Mesendoderm (in vitro differentiated cells): ENCODE measurements around the gene GIMAP2.

ENCODE experiments used
- DNase-seq: peaks from one replicate; pipeline ENCODE4 v3.0.0; 2013
- H2AK5ac ChIP-seq: 2 replicates; pipeline ENCODE4 v1.6.1; 2013; ENCODE audit warnings: low read length, inconsistent platforms
- H2BK120ac ChIP-seq: 2 replicates; pipeline ENCODE4 v1.6.1; 2013; ENCODE audit warnings: low read depth, mild to moderate bottlenecking, low read length, moderate library complexity, mixed read lengths
- H2BK15ac ChIP-seq: replicated peaks from 2 replicates; pipeline ENCODE4 v1.6.1; 2013; ENCODE audit warnings: low read depth, mild to moderate bottlenecking, moderate library complexity
- H2BK5ac ChIP-seq: 2 replicates; pipeline ENCODE4 v1.6.1; 2013; ENCODE audit warnings: low read length, inconsistent platforms
- H3K18ac ChIP-seq: 2 replicates; pipeline ENCODE4 v1.6.1; 2013; ENCODE audit warnings: mild to moderate bottlenecking, low read length, mixed read lengths
- H3K23ac ChIP-seq: one replicate; pipeline ENCODE4 v1.6.1; 2013; ENCODE audit warnings: low read length
- H3K27ac ChIP-seq: 2 replicates; pipeline ENCODE4 v1.5.1; 2013; ENCODE audit warnings: low read depth, mild to moderate bottlenecking, inconsistent platforms, low read length, moderate library complexity
- H3K27me3 ChIP-seq: 2 replicates; pipeline ENCODE4 v1.6.1; 2013; ENCODE audit warnings: low read length, control low read depth, mild to moderate bottlenecking, inconsistent platforms; ENCODE audit not compliant: insufficient read depth, poor library complexity
- H3K36me3 ChIP-seq: 2 replicates; pipeline ENCODE4 v1.6.1; 2013; ENCODE audit warnings: low read length, inconsistent platforms; ENCODE audit not compliant: control insufficient read depth, insufficient read depth
- H3K4ac ChIP-seq: one replicate; pipeline ENCODE4 v1.6.1; 2013; ENCODE audit warnings: low read depth, mild to moderate bottlenecking, low read length, moderate library complexity
- H3K4me1 ChIP-seq: 2 replicates; pipeline ENCODE4 v1.6.1; 2013; ENCODE audit warnings: low read depth, low read length, inconsistent platforms; ENCODE audit not compliant: control insufficient read depth
- H3K4me2 ChIP-seq: 2 replicates; pipeline ENCODE4 v1.6.1; 2013; ENCODE audit warnings: low read length
- H3K4me3 ChIP-seq: 2 replicates; pipeline ENCODE4 v1.5.1; 2013; ENCODE audit warnings: mild to moderate bottlenecking, low read length
- H3K56ac ChIP-seq: one replicate; pipeline ENCODE4 v1.6.1; 2013; ENCODE audit warnings: low read length
- H3K79me1 ChIP-seq: 2 replicates; pipeline ENCODE4 v1.6.1; 2013; ENCODE audit warnings: low read length, inconsistent platforms
- H3K79me2 ChIP-seq: 2 replicates; pipeline ENCODE4 v1.6.1; 2013; ENCODE audit warnings: mild to moderate bottlenecking, low read length; ENCODE audit not compliant: control insufficient read depth, insufficient read depth
- H3K9ac ChIP-seq: 2 replicates; pipeline ENCODE4 v1.6.1; 2013; ENCODE audit warnings: low read length, inconsistent platforms
- H4K5ac ChIP-seq: one replicate; pipeline ENCODE4 v1.6.1; 2013; ENCODE audit warnings: low read length
- H4K8ac ChIP-seq: one replicate; pipeline ENCODE4 v1.6.1; 2013; ENCODE audit warnings: low read depth, mild to moderate bottlenecking, control low read depth, low read length, moderate library complexity
- WGBS: extraction: QIAGEN DNeasy Blood & Tissue Kit; methylation state at CpG from one replicate; pipeline ENCODE4 v1.1.7; 2013; ENCODE audit warnings: low lambda C conversion rate, missing lambda C conversion rate; ENCODE audit not compliant: insufficient coverage; ENCODE audit errors: extremely low coverage; 5-methylcytosine and 5-hydroxymethylcytosine counted together

Gene GIMAP2

GRCh38 chr7:150742286-150742968 is 56.9 kb downstream of the GIMAP2 start:
- Histone ChIP-seq H3K23ac (no peak overlapping the region), H3K9ac (no peak overlapping the region), H3K79me1 (no peaks in the 10 kb centered on the region), H3K27ac (no peak overlapping the region), H3K4me2 (no peak overlapping the region), H2BK15ac (no peak overlapping the region), H2BK5ac (no peak overlapping the region), H2AK5ac (no peak overlapping the region), H3K27me3 (peaks cover 56% of the 10 kb centered on the region), H3K4me3 (no peak overlapping the region), H3K79me2 (no peaks in the 10 kb centered on the region), H4K8ac (no peak overlapping the region), H3K36me3 (no peaks in the 10 kb centered on the region), H3K18ac (no peak overlapping the region), H4K5ac (no peak overlapping the region), H3K4ac (no peak overlapping the region), H3K4me1 (no peaks in the 10 kb centered on the region), H2BK120ac (no peak overlapping the region), H3K56ac (no peak overlapping the region)
- no peak for DNase-seq
- no CpG with 5 or more reads among the region's 14 CpGs for WGBS
